HG03469 (cell line): ENCODE data around the gene RSRC1.
"Not testable (repeated sequence)": the region's sequence is repeated elsewhere in the genome, so short reads cannot be mapped to it uniquely, and the experiment has no call there.

Experiments
- ATAC-seq: cut with Tn5 transposase; IDR thresholded peaks from one replicate; pipeline ENCODE4 v1.9.1; 2021; ENCODE audit warnings: mild to moderate bottlenecking, moderate library complexity, moderate number of reproducible peaks; ENCODE audit not compliant: unreplicated experiment

Gene RSRC1

GRCh38 chr3:158098834-158099424 lies 11.0 kb upstream of the RSRC1 start:
- ATAC-seq = no peak

- ATAC-seq = no peak
Measured at GRCh38 chr3:158100681-158101080, 9.2 kb upstream of the RSRC1 start.

- ATAC-seq = no peak
Measured at GRCh38 chr3:158101335-158102241, 8.3 kb upstream of the RSRC1 start.

- ATAC-seq = no peak
Measured at GRCh38 chr3:158102242-158103080, 7.4 kb upstream of the RSRC1 start.

GRCh38 chr3:158103081-158103886 lies 6.6 kb upstream of the RSRC1 start:
- no peak for ATAC-seq

- ATAC-seq = no peak
Measured at GRCh38 chr3:158103887-158104327, 6.0 kb upstream of the RSRC1 start.

GRCh38 chr3:158104431-158104921 lies 5.4 kb upstream of the RSRC1 start:
- ATAC-seq = no peak

GRCh38 chr3:158105119-158105709 lies 4.7 kb upstream of the RSRC1 start:
- no peak for ATAC-seq

GRCh38 chr3:158105710-158106253 lies 4.1 kb upstream of the RSRC1 start:
- ATAC-seq = no peak

- no peak for ATAC-seq
Measured at GRCh38 chr3:158106766-158107471, 3.0 kb upstream of the RSRC1 start.

- no peak for ATAC-seq
Measured at GRCh38 chr3:158107605-158108444, 2.1 kb upstream of the RSRC1 start.

- ATAC-seq = no peak
Measured at GRCh38 chr3:158108445-158108985, 1.4 kb upstream of the RSRC1 start.

GRCh38 chr3:158109295-158109803 lies 540 bp upstream of the RSRC1 start:
- no peak for ATAC-seq

GRCh38 chr3:158110658-158111018 lies 749 bp downstream of the RSRC1 start:
- peak; percentile 6 for ATAC-seq

GRCh38 chr3:158111861-158112260 lies 2.0 kb downstream of the RSRC1 start:
- no peak for ATAC-seq

- not testable (repeated sequence) for ATAC-seq
Measured at GRCh38 chr3:158113595-158113994, 3.7 kb downstream of the RSRC1 start.

- ATAC-seq = no peak
Measured at GRCh38 chr3:158120330-158120729, 10.4 kb downstream of the RSRC1 start.

GRCh38 chr3:158121295-158121694 lies 11.4 kb downstream of the RSRC1 start:
- ATAC-seq = peak; percentile 85
